HG02840 (cell line): ENCODE measurements around the gene ETV3.

Source experiments
- ATAC-seq: cut with Tn5 transposase; IDR thresholded peaks from one replicate; pipeline ENCODE4 v1.9.1; 2021; ENCODE audit warnings: mild to moderate bottlenecking, moderate library complexity, moderate number of reproducible peaks; ENCODE audit not compliant: unreplicated experiment, low FRiP score

ETV3 gene

DNA sequence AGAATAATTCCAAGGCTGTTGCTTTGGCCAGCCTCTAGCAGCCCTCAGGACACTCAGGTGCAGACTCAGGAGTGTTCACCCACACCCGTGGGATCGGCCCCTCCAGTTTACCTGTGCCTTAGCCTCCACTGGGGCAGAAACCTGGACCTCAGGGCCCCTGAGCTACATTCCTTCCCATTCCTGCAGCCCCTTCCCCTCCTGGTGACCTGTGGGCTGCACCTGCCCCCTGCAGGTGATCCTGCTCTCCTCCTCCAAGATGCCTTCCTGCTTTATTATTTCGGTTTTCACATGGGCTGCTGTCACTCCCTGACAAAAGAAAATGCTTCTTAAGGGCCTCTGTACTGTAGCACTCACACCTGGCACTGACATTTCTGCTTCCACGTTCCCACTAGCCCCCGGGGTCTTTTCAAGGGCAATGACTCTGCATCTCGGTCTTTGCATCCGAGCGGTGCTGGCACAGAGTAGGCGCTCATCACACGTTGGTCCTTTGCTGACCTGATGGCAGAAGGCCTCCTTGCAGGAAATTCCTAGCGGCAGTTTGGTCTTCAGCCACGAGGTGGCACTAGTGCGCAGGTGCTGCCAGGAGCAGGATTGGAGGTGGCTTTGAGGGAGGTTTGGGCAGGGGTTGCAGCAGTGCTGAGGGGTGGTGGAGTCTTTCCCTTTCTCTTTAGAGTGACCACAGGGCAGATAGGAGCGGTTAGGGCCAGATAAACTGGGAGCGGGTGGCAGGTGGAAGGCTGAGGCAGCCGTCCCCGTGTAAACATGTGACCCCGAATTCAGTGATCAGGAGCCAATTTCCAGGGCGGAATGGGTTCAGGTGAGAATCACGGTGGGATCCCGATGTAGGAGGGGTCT, 25.3 kb upstream of the ETV3 start:
- ATAC-seq, result no peak

- ATAC-seq, result no peak
These were observed 24.1 kb upstream of the ETV3 start for GRCh38 chr1:157162345-157162744.

DNA sequence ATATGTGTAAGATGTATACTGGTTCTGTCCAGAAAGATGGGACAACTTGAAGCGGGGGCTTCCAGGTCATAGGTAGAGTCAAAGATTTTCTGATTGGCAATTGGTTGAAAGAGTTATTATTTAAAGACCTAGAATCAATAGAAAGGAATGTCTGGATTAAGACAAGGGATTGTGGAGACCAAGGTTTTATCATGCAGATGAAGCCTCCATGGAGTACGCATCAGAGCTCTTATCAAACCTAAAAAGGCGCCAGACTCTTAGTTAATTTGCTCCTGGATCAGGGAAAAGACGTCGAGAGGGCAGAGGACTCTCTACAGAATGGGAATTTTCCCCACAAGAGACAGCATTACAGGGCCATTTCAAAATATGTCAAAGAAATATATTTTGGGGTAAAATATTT, 23.7 kb upstream of the ETV3 start:
- no peak for ATAC-seq

DNA sequence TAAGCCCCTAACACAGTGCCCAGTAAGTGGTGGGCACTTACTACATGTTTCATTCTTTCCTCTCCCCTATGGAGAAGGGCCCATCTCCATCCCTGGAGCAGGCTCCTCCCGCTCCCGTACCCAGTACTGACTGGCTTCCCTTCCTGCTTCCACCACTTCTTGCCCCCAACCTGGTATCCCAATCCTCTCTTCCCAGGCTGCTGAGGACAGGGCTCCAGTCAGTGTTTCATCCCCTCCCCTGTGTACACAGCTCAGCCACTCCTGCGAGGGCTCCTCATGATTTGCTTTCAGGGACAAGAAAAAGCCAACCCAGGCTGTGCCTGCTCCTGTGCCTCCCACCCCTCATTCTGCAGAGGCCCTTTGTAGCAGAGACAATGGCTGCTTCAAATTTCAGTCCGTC, 20.8 kb upstream of the ETV3 start:
- ATAC-seq, result no peak

DNA sequence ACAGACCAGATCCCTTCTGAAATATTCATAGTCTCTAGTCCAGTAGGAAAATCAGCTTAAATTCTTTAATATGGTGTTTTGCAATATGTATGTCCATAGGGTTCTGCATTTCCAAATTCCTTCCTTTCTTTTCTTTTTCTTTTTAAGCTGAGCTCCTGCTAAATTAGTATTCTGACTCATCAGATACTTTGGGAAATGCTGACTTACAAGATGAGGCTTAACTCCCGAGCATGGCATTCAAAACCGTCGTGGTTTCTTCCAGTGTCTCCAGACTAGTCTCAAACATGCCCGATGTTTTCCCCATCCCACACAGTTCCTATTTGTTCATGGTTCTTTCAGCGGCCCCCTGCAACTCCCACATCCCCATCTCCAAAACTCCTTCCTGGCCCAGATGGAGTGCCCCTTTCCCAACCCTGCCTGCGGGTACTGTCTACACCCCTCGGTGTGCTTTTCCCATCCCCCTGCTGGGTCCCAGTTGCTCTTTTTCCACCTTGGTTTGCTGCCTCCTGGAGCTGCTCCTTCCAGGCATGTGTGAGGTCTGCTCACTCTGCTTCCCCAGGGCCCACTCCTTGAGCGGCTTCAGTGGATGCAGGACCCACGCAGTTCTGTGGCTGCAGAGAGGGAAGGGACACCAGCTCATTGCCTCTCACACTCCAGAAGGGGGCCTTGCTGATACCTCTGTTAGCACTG, 19.5 kb upstream of the ETV3 start:
- no peak for ATAC-seq

DNA sequence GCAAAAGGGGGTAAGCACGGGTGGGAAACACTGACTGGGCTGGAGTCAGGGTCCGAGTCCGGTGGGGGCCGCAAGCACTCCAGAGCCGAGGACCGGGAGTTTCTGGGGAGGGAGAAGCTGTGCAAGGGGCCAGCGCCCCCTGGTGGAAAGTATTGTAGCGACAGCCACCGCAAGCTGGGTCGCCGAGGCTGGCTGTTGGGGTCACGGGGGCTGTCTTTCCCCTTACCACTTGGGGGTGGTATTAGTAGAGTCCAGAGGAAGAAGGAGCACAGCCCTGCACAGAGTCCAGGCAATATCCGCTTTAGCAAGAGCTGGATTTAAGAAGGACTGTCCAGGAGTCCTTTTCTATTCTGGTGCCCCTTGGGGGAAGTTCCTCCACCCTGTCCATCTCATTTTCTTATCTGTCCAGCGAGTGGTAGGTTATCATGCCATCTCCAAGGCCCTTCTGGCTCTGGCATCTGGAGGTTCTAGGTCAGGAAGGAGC, 17.9 kb upstream of the ETV3 start:
- no peak for ATAC-seq

- no peak for ATAC-seq
These were observed 17.5 kb upstream of the ETV3 start for GRCh38 chr1:157155658-157156057.

GRCh38 chr1:157154940-157155514, 16.8 kb upstream of the ETV3 start:
- no peak for ATAC-seq

GRCh38 chr1:157154291-157154690, 16.1 kb upstream of the ETV3 start:
- no peak for ATAC-seq

GRCh38 chr1:157153746-157154145, 15.6 kb upstream of the ETV3 start:
- ATAC-seq, result no peak

GRCh38 chr1:157152510-157152909, 14.3 kb upstream of the ETV3 start:
- no peak for ATAC-seq

GRCh38 chr1:157151506-157151905, 13.3 kb upstream of the ETV3 start:
- ATAC-seq, result no peak

DNA sequence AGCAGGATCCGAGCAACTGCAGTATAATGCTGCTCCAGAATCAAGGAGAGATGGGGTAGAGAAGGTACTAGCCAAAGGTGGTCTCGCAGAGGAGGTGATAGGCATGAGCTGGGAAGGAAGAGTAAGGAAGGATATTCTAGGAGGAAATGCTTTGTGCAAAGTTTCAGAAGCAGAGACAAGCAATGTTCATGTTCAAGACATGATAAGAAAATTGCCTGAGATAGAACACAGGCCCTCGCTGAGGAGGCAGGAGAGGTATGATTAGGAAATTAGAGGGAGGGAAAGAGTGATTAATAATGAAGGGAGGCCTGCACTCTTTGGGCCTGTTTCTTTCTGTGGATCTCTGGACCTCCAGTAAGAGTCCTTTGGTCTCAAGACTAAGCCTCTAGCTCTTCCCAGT, 12.9 kb upstream of the ETV3 start:
- ATAC-seq, result no peak

DNA sequence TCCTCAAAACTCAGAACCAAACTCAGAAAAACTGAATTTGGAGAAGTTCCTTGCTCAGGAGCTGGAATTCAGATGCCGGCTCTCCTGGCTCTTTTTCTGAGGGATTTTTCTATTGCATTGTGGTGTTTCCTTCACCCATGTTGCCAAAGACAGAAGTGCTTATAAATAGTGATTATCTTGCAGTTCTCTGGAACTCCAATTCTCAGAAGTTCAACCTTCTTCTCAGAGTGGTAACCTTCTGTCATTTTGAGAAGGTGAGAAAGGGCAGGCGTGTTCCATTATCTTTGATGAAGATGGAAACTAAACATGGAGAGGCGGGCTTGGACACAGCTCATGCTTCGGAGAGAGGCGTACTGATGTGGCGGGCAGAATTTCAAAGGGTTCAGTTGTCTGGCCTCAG, 12.4 kb upstream of the ETV3 start:
- no peak for ATAC-seq

GRCh38 chr1:157147906-157148700, 9.9 kb upstream of the ETV3 start:
- ATAC-seq, result no peak

- no peak for ATAC-seq
These were observed 8.8 kb upstream of the ETV3 start for GRCh38 chr1:157147037-157147436.

- no peak for ATAC-seq
These were observed 8.0 kb upstream of the ETV3 start for GRCh38 chr1:157146244-157146643.

DNA sequence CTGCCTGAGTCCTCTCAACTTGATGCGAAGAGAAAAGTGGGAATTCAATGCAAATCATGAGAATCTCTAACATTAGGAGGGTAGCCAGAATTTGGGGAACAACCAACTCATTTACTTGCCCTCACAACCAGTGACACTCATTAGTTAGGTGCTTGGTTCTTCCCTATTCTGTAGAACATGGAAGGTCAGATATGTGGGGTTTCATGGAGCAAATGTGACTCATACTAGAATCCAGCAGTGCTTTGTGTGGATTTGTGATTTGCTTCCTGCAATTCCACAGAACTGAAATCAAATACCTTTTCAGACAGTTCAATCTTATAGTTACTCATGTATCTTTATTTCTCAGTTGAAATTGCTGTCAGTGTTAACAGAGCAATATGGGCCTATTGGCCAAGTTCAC, 6.9 kb upstream of the ETV3 start:
- no peak for ATAC-seq

GRCh38 chr1:157144509-157144908, 6.3 kb upstream of the ETV3 start:
- ATAC-seq, result no peak

DNA sequence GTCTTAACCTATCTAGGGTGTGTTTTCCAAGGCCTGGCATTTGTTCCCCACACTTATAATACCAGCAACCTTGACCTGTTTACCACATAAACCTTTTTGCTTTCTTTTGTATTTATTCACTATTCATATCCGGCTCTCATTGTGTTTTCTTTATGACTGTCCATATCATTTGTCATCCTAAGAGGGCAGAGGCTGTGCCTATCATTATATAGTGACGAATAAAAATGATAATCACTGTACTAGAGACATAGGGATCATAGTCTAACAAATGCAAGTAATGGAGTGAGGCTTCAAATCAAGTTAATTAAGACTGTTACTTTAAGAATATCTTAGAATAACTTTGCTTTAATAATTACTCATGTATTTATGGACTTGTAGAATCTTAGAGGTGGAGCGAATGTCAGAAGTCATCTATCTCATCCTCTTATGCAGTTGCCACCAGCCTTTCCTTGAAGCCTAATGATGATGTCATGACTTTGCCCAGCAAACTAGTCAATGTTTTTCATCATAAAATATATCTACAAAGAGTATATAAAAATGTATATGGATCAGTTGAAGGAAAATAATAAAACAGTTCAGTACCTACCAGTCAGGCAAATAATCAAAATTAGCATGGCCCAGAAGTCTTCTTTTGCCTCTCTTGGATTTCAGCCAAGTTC, 4.7 kb upstream of the ETV3 start:
- ATAC-seq, result no peak
